H9 (cell line): Measurements from ENCODE around the gene CXCL9. TPM values are rescaled to one million over a fixed set of nuclear protein-coding genes. Genes with fewer than 3 reads are reported as not detected.

Source experiments
- DNase-seq: peaks from one replicate; pipeline ENCODE4 v3.0.0-alpha.2; 2017
- H2AFZ ChIP-seq: one replicate; pipeline ENCODE4 v1.6.1; 2013; ENCODE audit warnings: mild to moderate bottlenecking, low read length, control low read depth, moderate library complexity
- H2AK5ac ChIP-seq: 2 replicates; pipeline ENCODE4 v1.6.1; 2013; ENCODE audit warnings: low read length, control low read depth, mixed read lengths; ENCODE audit not compliant: insufficient read length
- H2BK120ac ChIP-seq: one replicate; pipeline ENCODE4 v1.6.1; 2013; ENCODE audit warnings: low read depth, mild to moderate bottlenecking, low read length, control low read depth, inconsistent platforms; ENCODE audit not compliant: poor library complexity, severe bottlenecking
- H2BK12ac ChIP-seq: 2 replicates; pipeline ENCODE4 v1.6.1; 2013; ENCODE audit warnings: low read length, control low read depth, mixed read lengths, low read depth; ENCODE audit not compliant: insufficient read length
- H2BK15ac ChIP-seq: 2 replicates; pipeline ENCODE4 v1.6.1; 2013; ENCODE audit warnings: low read depth, low read length, control low read depth
- H2BK20ac ChIP-seq: one replicate; pipeline ENCODE4 v1.6.1; 2013; ENCODE audit warnings: low read depth, mild to moderate bottlenecking, low read length, control low read depth, inconsistent platforms; ENCODE audit not compliant: poor library complexity, severe bottlenecking
- H2BK5ac ChIP-seq: 2 replicates; pipeline ENCODE4 v1.6.1; 2013; ENCODE audit warnings: low read length, control low read depth, mixed read lengths; ENCODE audit not compliant: insufficient read length
- H3K14ac ChIP-seq: 2 replicates; pipeline ENCODE4 v1.6.1; 2013; ENCODE audit warnings: low read length, control low read depth; ENCODE audit not compliant: insufficient read depth
- H3K18ac ChIP-seq: 2 replicates; pipeline ENCODE4 v1.6.1; 2013; ENCODE audit warnings: low read depth, mild to moderate bottlenecking, mixed read lengths, low read length, control low read depth; ENCODE audit not compliant: insufficient read length
- H3K23ac ChIP-seq: 2 replicates; pipeline ENCODE4 v1.6.1; 2013; ENCODE audit warnings: low read length, control low read depth, mixed read lengths, low read depth; ENCODE audit not compliant: insufficient read length
- H3K23me2 ChIP-seq: 2 replicates; pipeline ENCODE4 v1.6.1; 2013; ENCODE audit warnings: low read depth, mild to moderate bottlenecking, mixed read lengths, low read length, control low read depth; ENCODE audit not compliant: insufficient read length, poor library complexity, severe bottlenecking
- H3K27ac ChIP-seq: 2 replicates; pipeline ENCODE4 v1.5.1; 2013; ENCODE audit warnings: low read length, control low read depth, mixed read lengths, low read depth; ENCODE audit not compliant: insufficient read length
- H3K27me3 ChIP-seq: 2 replicates; pipeline ENCODE4 v1.6.1; 2013; ENCODE audit warnings: low read length, control low read depth, inconsistent platforms; ENCODE audit not compliant: insufficient read depth
- H3K4ac ChIP-seq: 2 replicates; pipeline ENCODE4 v1.6.1; 2013; ENCODE audit warnings: low read depth, mild to moderate bottlenecking, control low read depth, inconsistent platforms, low read length, moderate library complexity
- H3K4me1 ChIP-seq: 2 replicates; pipeline ENCODE4 v1.6.1; 2013; ENCODE audit warnings: low read length, control low read depth, inconsistent platforms; ENCODE audit not compliant: insufficient read depth
- H3K4me2 ChIP-seq: 2 replicates; pipeline ENCODE4 v1.6.1; 2013; ENCODE audit warnings: low read length, control low read depth, mixed read lengths; ENCODE audit not compliant: insufficient read length, insufficient read depth
- H3K56ac ChIP-seq: 2 replicates; pipeline ENCODE4 v1.6.1; 2013; ENCODE audit warnings: low read depth, mild to moderate bottlenecking, mixed read lengths, low read length, control low read depth; ENCODE audit not compliant: insufficient read length
- H3K79me1 ChIP-seq: 2 replicates; pipeline ENCODE4 v1.6.1; 2013; ENCODE audit warnings: low read depth, mild to moderate bottlenecking, moderate library complexity, low read length, control low read depth, inconsistent platforms; ENCODE audit not compliant: insufficient read depth, poor library complexity, severe bottlenecking
- H3K79me2 ChIP-seq: 2 replicates; pipeline ENCODE4 v1.6.1; 2013; ENCODE audit warnings: low read length, control low read depth, inconsistent platforms; ENCODE audit not compliant: insufficient read depth
- H3K9ac ChIP-seq: 2 replicates; pipeline ENCODE4 v1.6.1; 2013; ENCODE audit warnings: low read length, control low read depth, mixed read lengths; ENCODE audit not compliant: insufficient read length; ENCODE audit errors: extremely low read depth
- H3K9me3 ChIP-seq: one replicate; pipeline ENCODE4 v1.6.1; 2013; ENCODE audit warnings: low read depth, low read length, inconsistent platforms; ENCODE audit not compliant: control insufficient read depth
- H3T11ph ChIP-seq: one replicate; pipeline ENCODE4 v1.6.1; 2013; ENCODE audit warnings: mild to moderate bottlenecking, low read length, control low read depth, inconsistent platforms
- H4K20me1 ChIP-seq: one replicate; pipeline ENCODE4 v1.6.1; 2013; ENCODE audit not compliant: control insufficient read depth, insufficient read length, insufficient read depth
- H4K5ac ChIP-seq: 2 replicates; pipeline ENCODE4 v1.6.1; 2013; ENCODE audit warnings: low read depth, mild to moderate bottlenecking, mixed read lengths, low read length, control low read depth; ENCODE audit not compliant: insufficient read length
- H4K8ac ChIP-seq: replicated peaks from 2 replicates; pipeline ENCODE4 v1.6.1; 2013; ENCODE audit warnings: low read length, control low read depth, mixed read lengths, low read depth; ENCODE audit not compliant: insufficient read length
- H4K91ac ChIP-seq: 2 replicates; pipeline ENCODE4 v1.6.1; 2013; ENCODE audit warnings: low read depth, mild to moderate bottlenecking, moderate library complexity, mixed read lengths, low read length, control low read depth; ENCODE audit not compliant: insufficient read length
- H3K27ac Mint-ChIP-seq, 3 experiments: 2 replicates in 2 of 3; 3 replicates in 1 of 3; pipeline ENCODE4 v1.8.0; 2020 to 2021; ENCODE audit warnings: mixed read lengths in 3 of 3, mild to moderate bottlenecking in 1 of 3, moderate library complexity in 1 of 3
- H3K27me3 Mint-ChIP-seq: 2 replicates; pipeline ENCODE4 v1.8.0; 2021; ENCODE audit warnings: low read depth, mild to moderate bottlenecking, moderate library complexity, mixed read lengths
- H3K36me3 Mint-ChIP-seq, 3 experiments: 2 replicates in 2 of 3; 3 replicates in 1 of 3; pipeline ENCODE4 v1.8.0; 2020 to 2021; ENCODE audit warnings: low read depth in 3 of 3, mixed read lengths in 3 of 3; ENCODE audit not compliant: insufficient read depth in 1 of 3
- H3K4me1 Mint-ChIP-seq, 2 experiments: 2 replicates each; pipeline ENCODE4 v1.8.0; 2020; ENCODE audit warnings: mixed read lengths in 2 of 2
- H3K4me3 Mint-ChIP-seq, 2 experiments: 2 replicates in 1 of 2; 3 replicates in 1 of 2; pipeline ENCODE4 v1.8.0; 2020 to 2021; ENCODE audit warnings: mild to moderate bottlenecking in 2 of 2, mixed read lengths in 2 of 2, moderate library complexity in 1 of 2
- H3K9me3 Mint-ChIP-seq, 2 experiments: 2 replicates in 1 of 2; 3 replicates in 1 of 2; pipeline ENCODE4 v1.8.0; 2020; ENCODE audit warnings: mild to moderate bottlenecking in 2 of 2, mixed read lengths in 2 of 2, moderate library complexity in 1 of 2
- CTCF ChIP-seq: fragments of 200-600 bp; sonication (generic); conservative IDR thresholded peaks from 3 replicates; pipeline ENCODE4 v1.8.0; 2021; ENCODE audit warnings: antibody characterized with exemption, mild to moderate bottlenecking
- WGBS: extraction: QIAGEN DNeasy Blood & Tissue Kit; methylation state at CpG from one replicate; pipeline ENCODE4 v1.1.7; 2013; ENCODE audit warnings: missing lambda C conversion rate, low lambda C conversion rate, mixed read lengths; ENCODE audit not compliant: insufficient read length; ENCODE audit errors: extremely low coverage; 5-methylcytosine and 5-hydroxymethylcytosine counted together
- total RNA-seq: library from RNA; stranded (reverse); gene quantifications from 2 replicates; pipeline ENCODE4 v1.2.1, GENCODE V29; 2021

CXCL9 gene
- total RNA-seq, 1 experiment from 2014 or later: not detected

GRCh38 chr4:76001700-76002099 is 5.6 kb downstream of the CXCL9 start:
- DNase-seq: no peak
- H4K8ac ChIP-seq: no peak overlapping the region
- no peak overlapping the region for H2AK5ac ChIP-seq
- TF ChIP-seq CTCF: no peak
- H4K91ac ChIP-seq: no peak overlapping the region
- no peak overlapping the region for H2BK120ac ChIP-seq
- no peak overlapping the region for H3K27ac ChIP-seq
- H2BK12ac ChIP-seq: no peak overlapping the region
- Mint-ChIP-seq H3K36me3 (no peaks in the 10 kb centered on the region), H3K27ac (no peak overlapping the region), H3K4me1 (no peaks in the 10 kb centered on the region), H3K27me3 (no peaks in the 10 kb centered on the region; the same call in 1 of the 2 replicates), H3K9me3 (no peaks in the 10 kb centered on the region), H3K4me3 (no peak overlapping the region)
- no peak overlapping the region for H3K56ac ChIP-seq
- WGBS: no CpG with 5 or more reads among the region's 7 CpGs
- H2AFZ ChIP-seq: no peak overlapping the region
- no peaks in the 10 kb centered on the region for H3K4me1 ChIP-seq
- no peaks in the 10 kb centered on the region for H3K27me3 ChIP-seq
- H3K4me2 ChIP-seq: no peak overlapping the region
- no peaks in the 10 kb centered on the region for H3K9me3 ChIP-seq
- H3K4ac ChIP-seq: no peak overlapping the region
- no peak overlapping the region for H3K18ac ChIP-seq
- no peak overlapping the region for H3K14ac ChIP-seq
- H3K23me2 ChIP-seq: no peaks in the 10 kb centered on the region
- H4K5ac ChIP-seq: no peak overlapping the region
- H2BK15ac ChIP-seq: no peak overlapping the region
- no peak overlapping the region for H3K9ac ChIP-seq
- no peaks in the 10 kb centered on the region for H4K20me1 ChIP-seq
- H3K79me1 ChIP-seq: no peaks in the 10 kb centered on the region
- no peak overlapping the region for H3T11ph ChIP-seq
- no peak overlapping the region for H3K23ac ChIP-seq
- H2BK20ac ChIP-seq: no peak overlapping the region
- no peaks in the 10 kb centered on the region for H3K79me2 ChIP-seq
- H2BK5ac ChIP-seq: no peak overlapping the region
